Tibial nerve (tissue), 4 donors: Measurements from ENCODE around the gene SYT1. TPM values are rescaled to one million over a fixed set of nuclear protein-coding genes. Genes with fewer than 3 reads are reported as not detected.
A peak's percentile ranks its signal among the peaks of the same experiment; 100 is the strongest.

ENCODE experiments used
- DNase-seq, 2 donors: peaks; one replicate each; pipeline ENCODE4 v3.0.0-alpha.2; 2019; ENCODE audit warnings: low spot score in 2 of 2
- H3K27ac ChIP-seq, 4 donors: fragments of 200-600 bp; sonication (generic) in 3 of 4; one replicate each; pipeline ENCODE4 v1.5.1; 2017 to 2019; ENCODE audit warnings: mild to moderate bottlenecking in 1 of 4
- H3K27me3 ChIP-seq, 2 donors: fragments of 200-600 bp; sonication (generic) in 1 of 2; one replicate each; pipeline versions ENCODE4 v1.5.1 to v1.6.0; 2017 to 2019
- H3K36me3 ChIP-seq, 3 donors: fragments of 200-600 bp; sonication (generic); one replicate each; pipeline ENCODE4 v1.5.1; 2018 to 2019
- H3K4me1 ChIP-seq, 4 donors: fragments of 200-600 bp; sonication (generic) in 3 of 4; one replicate each; pipeline ENCODE4 v1.5.1; 2017 to 2019
- H3K4me3 ChIP-seq, 4 donors: fragments of 200-600 bp; sonication (generic) in 3 of 4; one replicate each; pipeline ENCODE4 v1.5.1; 2017 to 2019; ENCODE audit warnings: mild to moderate bottlenecking in 1 of 4, moderate library complexity in 1 of 4
- H3K9me3 ChIP-seq, 4 donors: fragments of 200-600 bp; sonication (generic) in 3 of 4; one replicate each; pipeline ENCODE4 v1.5.1; 2017 to 2019
- EP300 ChIP-seq, 2 donors: sonication (generic); formaldehyde crosslinking; IDR thresholded peaks; one replicate each; pipeline ENCODE4 v1.6.1; 2017; ENCODE audit warnings: antibody characterized with exemption in 2 of 2, mild to moderate bottlenecking in 1 of 2
- POLR2A ChIP-seq, 2 donors: fragments of 450-650 bp; IDR thresholded peaks; one replicate each; pipeline ENCODE4 v1.6.1; 2017; ENCODE audit warnings: antibody characterized with exemption in 2 of 2, mild to moderate bottlenecking in 2 of 2, moderate library complexity in 2 of 2
- WGBS, 2 donors: methylation state at CpG; one replicate each; pipeline ENCODE4 v1.1.5; 2018; 5-methylcytosine and 5-hydroxymethylcytosine counted together
- total RNA-seq, 4 donors: library from RNA; depleted of rRNA; stranded (reverse); fragments of >200 nt; gene quantifications; one replicate each; pipeline ENCODE4 v1.1.0, GENCODE V29; 2016
- TF ChIP-seq, protein P1 (sequence below), 5 experiments: fragments of 200-600 bp in 3 of 5; fragments of 450-650 bp in 2 of 5; sonication (generic) in 3 of 5; IDR thresholded peaks; one replicate each; pipeline ENCODE4 v1.5.1; 2016 to 2019; ENCODE audit warnings: antibody characterized with exemption in 5 of 5, mild to moderate bottlenecking in 3 of 5, moderate library complexity in 2 of 5

SYT1 gene
- total RNA-seq, 4 donors from 2014 or later = 1.8 to 10.3 (median 4.7) TPM

GRCh38 chr12:78888568-78888967, 24.0 kb downstream of the SYT1 start:
- 75 to 84% methylated on average over 3 of the region's 3 CpGs for WGBS, 2 donors
- TF ChIP-seq POLR2A (IDR thresholded peaks at IDR 0.05) = no peak
- no peak for TF ChIP-seq EP300 (IDR thresholded peaks at IDR 0.05)
- TF ChIP-seq, protein P1, sequence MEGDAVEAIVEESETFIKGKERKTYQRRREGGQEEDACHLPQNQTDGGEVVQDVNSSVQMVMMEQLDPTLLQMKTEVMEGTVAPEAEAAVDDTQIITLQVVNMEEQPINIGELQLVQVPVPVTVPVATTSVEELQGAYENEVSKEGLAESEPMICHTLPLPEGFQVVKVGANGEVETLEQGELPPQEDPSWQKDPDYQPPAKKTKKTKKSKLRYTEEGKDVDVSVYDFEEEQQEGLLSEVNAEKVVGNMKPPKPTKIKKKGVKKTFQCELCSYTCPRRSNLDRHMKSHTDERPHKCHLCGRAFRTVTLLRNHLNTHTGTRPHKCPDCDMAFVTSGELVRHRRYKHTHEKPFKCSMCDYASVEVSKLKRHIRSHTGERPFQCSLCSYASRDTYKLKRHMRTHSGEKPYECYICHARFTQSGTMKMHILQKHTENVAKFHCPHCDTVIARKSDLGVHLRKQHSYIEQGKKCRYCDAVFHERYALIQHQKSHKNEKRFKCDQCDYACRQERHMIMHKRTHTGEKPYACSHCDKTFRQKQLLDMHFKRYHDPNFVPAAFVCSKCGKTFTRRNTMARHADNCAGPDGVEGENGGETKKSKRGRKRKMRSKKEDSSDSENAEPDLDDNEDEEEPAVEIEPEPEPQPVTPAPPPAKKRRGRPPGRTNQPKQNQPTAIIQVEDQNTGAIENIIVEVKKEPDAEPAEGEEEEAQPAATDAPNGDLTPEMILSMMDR (IDR thresholded peaks at IDR 0.05) = no peak
- DNase-seq = no peak

DNA sequence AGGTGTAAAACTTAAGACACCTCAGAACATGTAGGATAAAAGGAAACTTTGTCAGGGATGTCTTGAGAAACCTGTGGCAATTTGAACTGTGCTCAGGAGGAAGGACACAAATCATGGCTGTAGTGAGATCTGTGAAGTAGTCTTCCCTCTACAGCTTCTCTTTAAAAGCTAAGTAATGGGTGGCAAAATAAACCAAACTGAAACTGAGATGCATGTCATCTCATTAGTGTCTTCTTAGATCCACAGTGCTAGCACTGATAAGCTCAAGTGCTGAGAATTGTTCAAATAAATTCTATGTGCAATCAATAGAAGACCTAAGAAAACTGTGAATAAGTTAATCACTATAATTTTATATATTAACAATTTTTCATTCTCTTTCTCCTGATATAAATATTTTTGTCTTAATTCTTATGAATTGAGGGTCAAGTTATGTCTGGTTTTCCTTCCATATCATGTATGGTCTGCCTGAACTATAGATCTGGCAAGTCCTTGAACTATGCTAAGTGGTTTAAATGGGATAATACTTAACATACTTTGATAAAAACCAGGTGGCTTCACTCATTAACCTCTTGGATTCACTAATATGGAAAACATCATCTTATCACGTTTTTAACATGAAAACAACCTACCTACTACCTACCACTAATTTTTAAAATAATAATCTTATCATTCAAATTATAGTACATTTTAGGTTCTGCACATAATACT, 27.2 kb downstream of the SYT1 start:
- WGBS, 2 donors = 50 to 61% methylated on average over 1 of the region's 1 CpG
- no peaks in the 10 kb centered on the region for H3K27me3 ChIP-seq
- no peaks in the 10 kb centered on the region for H3K9me3 ChIP-seq
- no peaks in the 10 kb centered on the region for H3K4me1 ChIP-seq
- no peak for DNase-seq
- TF ChIP-seq, protein P1 (IDR thresholded peaks at IDR 0.05) = no peak
- no peak for TF ChIP-seq POLR2A (IDR thresholded peaks at IDR 0.05)
- no peak for TF ChIP-seq EP300 (IDR thresholded peaks at IDR 0.05)
- no peak overlapping the region for H3K27ac ChIP-seq
- no peak overlapping the region for H3K4me3 ChIP-seq
- H3K36me3 ChIP-seq = no peaks in the 10 kb centered on the region

More at GRCh38 chr12:78888568-78888967, 24.0 kb downstream of the SYT1 start:
- no peak overlapping the region for H3K27ac ChIP-seq
- H3K27me3 ChIP-seq = no peaks in the 10 kb centered on the region
- no peaks in the 10 kb centered on the region for H3K9me3 ChIP-seq
- no peaks in the 10 kb centered on the region for H3K4me1 ChIP-seq
- no peaks in the 10 kb centered on the region for H3K36me3 ChIP-seq
- no peak overlapping the region for H3K4me3 ChIP-seq

- Histone ChIP-seq H3K4me3 (no peak overlapping the region), H3K27me3 (no peaks in the 10 kb centered on the region), H3K9me3 (no peaks in the 10 kb centered on the region), H3K27ac (no peak overlapping the region), H3K4me1 (peaks cover 0 to 12% (median 0%) of the 10 kb centered on the region in 4 donors), H3K36me3 (no peaks in the 10 kb centered on the region)
- peak in 1 of 2 donors; percentile 41 for DNase-seq
- TF ChIP-seq POLR2A (IDR thresholded peaks at IDR 0.05) (no peak), EP300 (IDR thresholded peaks at IDR 0.05) (no peak)
- TF ChIP-seq, protein P1 (IDR thresholded peaks at IDR 0.05) = no peak
- WGBS, 2 donors = 56 to 67% methylated on average over 1 of the region's 1 CpG
Measured at GRCh38 chr12:78898416-78898815, 33.8 kb downstream of the SYT1 start.

DNA sequence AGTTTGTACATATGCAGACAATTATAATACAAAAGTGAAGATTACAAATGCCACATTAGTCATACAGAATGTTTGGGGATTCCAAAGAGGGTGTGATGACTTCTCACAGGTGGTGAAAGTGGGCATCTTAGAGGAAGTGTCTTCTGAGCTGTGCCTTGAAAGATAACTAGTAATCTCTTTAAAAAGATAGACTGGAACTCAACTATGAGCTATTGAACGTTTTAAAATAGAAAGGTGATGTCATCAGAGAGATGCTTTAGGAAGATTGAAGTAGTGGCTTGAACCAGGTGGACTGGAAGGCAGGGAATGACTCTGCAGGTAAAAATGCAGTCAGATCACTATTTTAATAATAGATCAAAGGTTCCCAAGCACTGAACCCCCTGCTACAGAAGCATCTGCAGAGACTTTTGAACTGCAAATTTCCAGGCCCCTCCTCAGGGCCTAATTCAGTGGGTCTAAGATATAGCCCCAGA, 50.3 kb downstream of the SYT1 start:
- no peak for DNase-seq
- H3K36me3 ChIP-seq = no peaks in the 10 kb centered on the region
- TF ChIP-seq, protein P1 (IDR thresholded peaks at IDR 0.05) = no peak
- no peak for TF ChIP-seq POLR2A (IDR thresholded peaks at IDR 0.05)
- TF ChIP-seq EP300 (IDR thresholded peaks at IDR 0.05) = no peak
- H3K4me3 ChIP-seq = no peak overlapping the region
- no peaks in the 10 kb centered on the region for H3K4me1 ChIP-seq
- 8 to 22% methylated on average over 1 of the region's 1 CpG for WGBS, 2 donors
- H3K27me3 ChIP-seq = no peaks in the 10 kb centered on the region
- H3K9me3 ChIP-seq = no peaks in the 10 kb centered on the region
- H3K27ac ChIP-seq = no peak overlapping the region

GRCh38 chr12:78916845-78917480, 52.4 kb downstream of the SYT1 start:
- no peaks in the 10 kb centered on the region for H3K4me1 ChIP-seq
- H3K9me3 ChIP-seq = no peaks in the 10 kb centered on the region
- 59 to 62% methylated on average over 3 of the region's 3 CpGs for WGBS, 2 donors
- no peak for DNase-seq
- H3K27ac ChIP-seq = no peak overlapping the region
- TF ChIP-seq POLR2A (IDR thresholded peaks at IDR 0.05) = no peak
- TF ChIP-seq, protein P1 (IDR thresholded peaks at IDR 0.05) = no peak
- TF ChIP-seq EP300 (IDR thresholded peaks at IDR 0.05) = no peak
- H3K36me3 ChIP-seq = no peaks in the 10 kb centered on the region
- H3K27me3 ChIP-seq = no peaks in the 10 kb centered on the region
- H3K4me3 ChIP-seq = no peak overlapping the region
